Glutamatergic neuron (in vitro differentiated cells): ENCODE results near the gene CSAD. TPM values are rescaled to one million over a fixed set of nuclear protein-coding genes. Genes with fewer than 3 reads are reported as not detected.

ENCODE experiments used
- DNase-seq: peaks from one replicate; pipeline ENCODE4 v3.0.0; 2022
- H3K27ac Mint-ChIP-seq: one replicate; pipeline ENCODE4 v1.8.0; 2020; ENCODE audit warnings: mild to moderate bottlenecking, mixed read lengths, inconsistent platforms; ENCODE audit not compliant: unreplicated experiment
- H3K27me3 Mint-ChIP-seq: one replicate; pipeline ENCODE4 v1.8.0; 2020; ENCODE audit warnings: mild to moderate bottlenecking, moderate library complexity, mixed read lengths, inconsistent platforms; ENCODE audit not compliant: unreplicated experiment
- H3K36me3 Mint-ChIP-seq: one replicate; pipeline ENCODE4 v1.8.0; 2020; ENCODE audit warnings: mild to moderate bottlenecking, mixed read lengths, inconsistent platforms; ENCODE audit not compliant: unreplicated experiment
- H3K4me1 Mint-ChIP-seq: one replicate; pipeline ENCODE4 v1.8.0; 2020; ENCODE audit warnings: mild to moderate bottlenecking, low read depth, mixed read lengths, inconsistent platforms; ENCODE audit not compliant: unreplicated experiment
- H3K4me3 Mint-ChIP-seq: one replicate; pipeline ENCODE4 v1.8.0; 2020; ENCODE audit warnings: mild to moderate bottlenecking, mixed read lengths, inconsistent platforms; ENCODE audit not compliant: unreplicated experiment
- H3K9me3 Mint-ChIP-seq: one replicate; pipeline ENCODE4 v1.8.0; 2020; ENCODE audit warnings: mild to moderate bottlenecking, moderate library complexity, mixed read lengths, inconsistent platforms; ENCODE audit not compliant: unreplicated experiment
- total RNA-seq: library from RNA; stranded (reverse); fragmentation: NEBNext Ultra II Directional; extraction: Animal tissue kit (Norgen Biotek cat#: 25700); gene quantifications from one replicate; pipeline ENCODE4 v1.2.1, GENCODE V29; 2021; ENCODE audit not compliant: unreplicated experiment
- TF ChIP-seq, protein P1 (sequence below): fragments of 200-600 bp; sonication (generic); IDR thresholded peaks from one replicate; pipeline ENCODE4 v1.5.0; 2021; ENCODE audit not compliant: partially characterized antibody, unreplicated experiment

The CSAD gene
- total RNA-seq, 1 donor from 2014 or later: 34.5 TPM

DNA sequence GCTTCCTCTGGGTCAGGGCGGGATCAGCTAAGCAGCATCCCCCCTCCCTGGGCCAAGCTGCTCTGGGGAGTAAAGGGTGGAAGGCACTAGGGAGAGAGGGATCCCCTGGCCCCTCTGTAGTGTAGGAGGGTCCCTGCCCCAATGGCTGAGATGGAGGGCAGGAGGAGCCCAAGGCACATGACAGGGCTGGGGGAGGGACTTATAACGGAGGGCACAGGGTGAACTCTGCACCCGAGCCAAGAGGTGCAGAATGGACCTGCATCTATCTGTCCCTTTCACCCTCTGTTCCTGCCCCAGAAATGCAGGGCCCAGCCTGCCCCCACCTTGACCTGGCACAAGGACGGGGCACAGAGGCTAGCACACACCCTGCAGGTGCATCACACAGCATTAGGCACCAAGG is 30.1 kb upstream of the CSAD start:
- TF ChIP-seq, protein P1, sequence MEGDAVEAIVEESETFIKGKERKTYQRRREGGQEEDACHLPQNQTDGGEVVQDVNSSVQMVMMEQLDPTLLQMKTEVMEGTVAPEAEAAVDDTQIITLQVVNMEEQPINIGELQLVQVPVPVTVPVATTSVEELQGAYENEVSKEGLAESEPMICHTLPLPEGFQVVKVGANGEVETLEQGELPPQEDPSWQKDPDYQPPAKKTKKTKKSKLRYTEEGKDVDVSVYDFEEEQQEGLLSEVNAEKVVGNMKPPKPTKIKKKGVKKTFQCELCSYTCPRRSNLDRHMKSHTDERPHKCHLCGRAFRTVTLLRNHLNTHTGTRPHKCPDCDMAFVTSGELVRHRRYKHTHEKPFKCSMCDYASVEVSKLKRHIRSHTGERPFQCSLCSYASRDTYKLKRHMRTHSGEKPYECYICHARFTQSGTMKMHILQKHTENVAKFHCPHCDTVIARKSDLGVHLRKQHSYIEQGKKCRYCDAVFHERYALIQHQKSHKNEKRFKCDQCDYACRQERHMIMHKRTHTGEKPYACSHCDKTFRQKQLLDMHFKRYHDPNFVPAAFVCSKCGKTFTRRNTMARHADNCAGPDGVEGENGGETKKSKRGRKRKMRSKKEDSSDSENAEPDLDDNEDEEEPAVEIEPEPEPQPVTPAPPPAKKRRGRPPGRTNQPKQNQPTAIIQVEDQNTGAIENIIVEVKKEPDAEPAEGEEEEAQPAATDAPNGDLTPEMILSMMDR: no peak
- no peaks in the 10 kb centered on the region for H3K36me3 Mint-ChIP-seq

GRCh38 chr12:53208877-53209463 is 28.2 kb upstream of the CSAD start:
- no peak for DNase-seq
- TF ChIP-seq, protein P1: no peak
- H3K4me3 Mint-ChIP-seq: no peak overlapping the region
- no peak overlapping the region for H3K27ac Mint-ChIP-seq
- peaks cover 2% of the 10 kb centered on the region for H3K27me3 Mint-ChIP-seq
- H3K9me3 Mint-ChIP-seq: peaks cover 3% of the 10 kb centered on the region
- H3K36me3 Mint-ChIP-seq: no peaks in the 10 kb centered on the region
- peaks cover 8% of the 10 kb centered on the region for H3K4me1 Mint-ChIP-seq

More for the DNA sequence above, 30.1 kb upstream of the CSAD start:
- DNase-seq: no peak
- Mint-ChIP-seq H3K4me3 (no peak overlapping the region), H3K27ac (no peak overlapping the region), H3K9me3 (peaks cover 4% of the 10 kb centered on the region), H3K27me3 (peaks cover 4% of the 10 kb centered on the region), H3K4me1 (peaks cover 8% of the 10 kb centered on the region)

GRCh38 chr12:53208435-53208834 is 27.7 kb upstream of the CSAD start:
- peaks cover 4% of the 10 kb centered on the region for H3K4me1 Mint-ChIP-seq
- H3K9me3 Mint-ChIP-seq: peaks cover 3% of the 10 kb centered on the region
- H3K27ac Mint-ChIP-seq: no peak overlapping the region
- TF ChIP-seq, protein P1: no peak
- H3K36me3 Mint-ChIP-seq: no peaks in the 10 kb centered on the region
- H3K27me3 Mint-ChIP-seq: peaks cover 2% of the 10 kb centered on the region
- DNase-seq: no peak
- H3K4me3 Mint-ChIP-seq: no peak overlapping the region

- no peak within 1 kb of the TSS for H3K27ac Mint-ChIP-seq
- TF ChIP-seq, protein P1: no peak
Observed at GRCh38 chr12:53207042-53207441, 26.3 kb upstream of the CSAD start, which contains the start of gene ITGB7. TSS of gene ITGB7 (minus strand) at chr12:53207251. CDS start at chr12:53200443, 6,808 bp downstream.

DNA sequence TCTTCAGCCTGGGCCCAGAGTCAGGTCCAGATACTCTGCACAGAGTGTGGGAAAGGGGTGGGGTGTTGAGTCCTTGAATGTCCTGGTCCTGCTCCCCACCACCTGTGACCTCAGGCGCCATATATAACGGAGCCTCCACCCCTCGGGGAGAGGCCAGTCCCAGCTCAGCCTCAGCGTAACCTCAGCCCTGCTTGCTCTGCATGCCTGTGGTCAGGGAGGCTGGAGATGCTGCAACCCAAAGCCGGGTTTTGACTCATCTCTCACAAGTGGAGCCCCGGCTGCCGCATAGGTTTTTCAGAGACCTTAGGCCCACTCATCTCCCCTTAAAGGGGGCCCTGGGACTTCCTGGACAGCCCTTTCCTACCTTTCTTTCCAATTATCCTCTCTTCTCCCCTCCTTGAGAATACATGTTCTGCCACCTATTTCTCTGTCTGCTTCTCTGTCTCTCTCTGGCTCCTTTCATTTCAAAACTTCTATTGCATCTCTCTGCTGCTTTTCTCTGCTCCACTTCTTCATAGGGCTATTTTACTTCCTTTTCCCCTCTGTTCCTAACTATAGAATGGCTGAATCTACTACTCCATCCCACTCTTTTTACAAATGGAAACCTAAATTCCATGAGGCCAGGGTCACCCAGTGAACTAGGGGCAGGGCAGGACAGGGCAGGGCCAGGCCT is 25.2 kb upstream of the CSAD start:
- peaks cover 3% of the 10 kb centered on the region for H3K9me3 Mint-ChIP-seq

More at GRCh38 chr12:53207042-53207441, 26.3 kb upstream of the CSAD start, which contains the start of gene ITGB7:
- peaks cover 2% of the 10 kb centered on the region for H3K27me3 Mint-ChIP-seq
- H3K9me3 Mint-ChIP-seq: peaks cover 5% of the 10 kb centered on the region
- no peaks in the 10 kb centered on the region for H3K4me1 Mint-ChIP-seq
- H3K36me3 Mint-ChIP-seq: no peaks in the 10 kb centered on the region
- DNase-seq: no peak
- no peak within 1 kb of the TSS for H3K4me3 Mint-ChIP-seq

More for the DNA sequence above, 25.2 kb upstream of the CSAD start:
- Mint-ChIP-seq H3K27me3 (peaks cover 2% of the 10 kb centered on the region), H3K36me3 (no peaks in the 10 kb centered on the region), H3K4me3 (no peak overlapping the region), H3K27ac (no peak overlapping the region), H3K4me1 (no peaks in the 10 kb centered on the region)
- TF ChIP-seq, protein P1: no peak
- DNase-seq: no peak
